H1 (cell line): ENCODE data around the gene CHD3. TPM values are rescaled to one million over a fixed set of nuclear protein-coding genes. Genes with fewer than 3 reads are reported as not detected.

ENCODE experiments used
- BACH1 ChIP-seq: IDR thresholded peaks from 2 replicates; pipeline ENCODE4 v1.6.1; 2012; ENCODE audit warnings: low read length, improper control_type of control experiment
- CBX5 ChIP-seq: fragments of 300-800, 300-1000 bp; sonication (generic); IDR thresholded peaks from 2 replicates; pipeline ENCODE4 v1.7.1; 2016; ENCODE audit warnings: antibody characterized with exemption, low read length, low read depth
- CHD1 ChIP-seq: IDR thresholded peaks from 2 replicates; pipeline ENCODE4 v1.6.1; 2012; ENCODE audit warnings: low read depth, low read length, improper control_type of control experiment
- EGR1 ChIP-seq: IDR thresholded peaks from 2 replicates; pipeline ENCODE4 v1.6.1; 2011; ENCODE audit warnings: low read depth, low read length, borderline replicate concordance
- EZH2 ChIP-seq: fragments of 200-600 bp; sonication (generic); IDR thresholded peaks from 2 replicates; pipeline ENCODE4 v1.7.1; 2012; ENCODE audit warnings: low read depth, mild to moderate bottlenecking, moderate library complexity, low read length, inconsistent platforms; ENCODE audit not compliant: severe bottlenecking
- FOSL1 ChIP-seq: IDR thresholded peaks from 2 replicates; pipeline ENCODE4 v1.6.1; 2011; ENCODE audit warnings: mild to moderate bottlenecking, low read depth, low read length, moderate library complexity; ENCODE audit not compliant: insufficient read depth
- GTF2F1 ChIP-seq: IDR thresholded peaks from 2 replicates; pipeline ENCODE4 v1.6.1; 2012; ENCODE audit warnings: low read depth, low read length, improper control_type of control experiment, borderline replicate concordance
- NANOG ChIP-seq: IDR thresholded peaks from 2 replicates; pipeline ENCODE4 v1.6.1; 2011; ENCODE audit warnings: low read length, low read depth, mild to moderate bottlenecking, inconsistent platforms; ENCODE audit not compliant: insufficient read depth, poor library complexity, severe bottlenecking
- SAP30 ChIP-seq: fragments of 300-600 bp; sonication (generic); IDR thresholded peaks from 2 replicates; pipeline ENCODE4 v1.7.1; 2012; ENCODE audit warnings: low read length, moderate library complexity, mild to moderate bottlenecking, inconsistent platforms; ENCODE audit not compliant: insufficient read depth, insufficient replicate concordance
- SIN3A ChIP-seq, 2 experiments: IDR thresholded peaks in 1 of 2; conservative IDR thresholded peaks in 1 of 2; 2 replicates each; pipeline ENCODE4 v1.6.1; 2011 to 2012; ENCODE audit warnings: low read length in 2 of 2, improper control_type of control experiment in 1 of 2, low read depth in 1 of 2, mild to moderate bottlenecking in 1 of 2
- SIX5 ChIP-seq: IDR thresholded peaks from 2 replicates; pipeline ENCODE4 v1.6.1; 2011; ENCODE audit warnings: mild to moderate bottlenecking, low read depth, low read length
- SP4 ChIP-seq: IDR thresholded peaks from 2 replicates; pipeline ENCODE4 v1.6.1; 2012; ENCODE audit warnings: low read length, inconsistent platforms
- TCF12 ChIP-seq: IDR thresholded peaks from 2 replicates; pipeline ENCODE4 v1.6.1; 2011; ENCODE audit warnings: low read depth, mild to moderate bottlenecking, low read length
- YY1 ChIP-seq: IDR thresholded peaks from 2 replicates; pipeline ENCODE4 v1.6.1; 2011; ENCODE audit warnings: low read depth, mild to moderate bottlenecking, low read length
- polyA plus RNA-seq, 7 experiments: library from polyadenylated mRNA; depleted of rRNA in 3 of 7; stranded (reverse) in 5 of 7; unstranded in 2 of 7; fragments of >200 nt in 5 of 7; fragments of 200-250 nt in 2 of 7; gene quantifications; 1 replicate in 5 of 7; 2 replicates in 1 of 7; 4 replicates in 1 of 7; pipeline versions ENCODE4 v1.2.1 to v1.2.3, GENCODE V29; 2011 to 2013; ENCODE audit warnings: missing spikeins in 2 of 7, mixed read lengths in 2 of 7
- total RNA-seq: library from RNA; stranded (reverse); fragmentation: NEBNext Ultra II Directional; extraction: Animal tissue kit (Norgen Biotek cat#: 25700); gene quantifications from 2 replicates; pipeline ENCODE4 v1.2.1, GENCODE V29; 2021
- TF ChIP-seq, protein P1 (sequence below): IDR thresholded peaks from 2 replicates; pipeline ENCODE4 v1.6.1; 2011; ENCODE audit warnings: low read length, improper control_type of control experiment
- TF ChIP-seq, protein P2 (sequence below): IDR thresholded peaks from 2 replicates; pipeline ENCODE4 v1.6.1; 2012; ENCODE audit warnings: inconsistent platforms
- TF ChIP-seq, protein P3 (sequence below), 3 experiments: IDR thresholded peaks; 1 replicate in 2 of 3; 2 replicates in 1 of 3; pipeline versions ENCODE4 v1.5.1 to v1.6.1; 2011; ENCODE audit warnings: low read length in 3 of 3, mild to moderate bottlenecking in 3 of 3, inconsistent platforms in 2 of 3, low read depth in 1 of 3, moderate library complexity in 1 of 3; ENCODE audit not compliant: insufficient read depth in 1 of 3; ENCODE audit errors: control extremely low read depth in 1 of 3

The CHD3 gene
- total and polyA plus RNA-seq, 2 of the 8 experiments (the other 6 are each of a cell fraction or from before 2014, with no cell fraction given), result 12.3 to 12.9 TPM

DNA sequence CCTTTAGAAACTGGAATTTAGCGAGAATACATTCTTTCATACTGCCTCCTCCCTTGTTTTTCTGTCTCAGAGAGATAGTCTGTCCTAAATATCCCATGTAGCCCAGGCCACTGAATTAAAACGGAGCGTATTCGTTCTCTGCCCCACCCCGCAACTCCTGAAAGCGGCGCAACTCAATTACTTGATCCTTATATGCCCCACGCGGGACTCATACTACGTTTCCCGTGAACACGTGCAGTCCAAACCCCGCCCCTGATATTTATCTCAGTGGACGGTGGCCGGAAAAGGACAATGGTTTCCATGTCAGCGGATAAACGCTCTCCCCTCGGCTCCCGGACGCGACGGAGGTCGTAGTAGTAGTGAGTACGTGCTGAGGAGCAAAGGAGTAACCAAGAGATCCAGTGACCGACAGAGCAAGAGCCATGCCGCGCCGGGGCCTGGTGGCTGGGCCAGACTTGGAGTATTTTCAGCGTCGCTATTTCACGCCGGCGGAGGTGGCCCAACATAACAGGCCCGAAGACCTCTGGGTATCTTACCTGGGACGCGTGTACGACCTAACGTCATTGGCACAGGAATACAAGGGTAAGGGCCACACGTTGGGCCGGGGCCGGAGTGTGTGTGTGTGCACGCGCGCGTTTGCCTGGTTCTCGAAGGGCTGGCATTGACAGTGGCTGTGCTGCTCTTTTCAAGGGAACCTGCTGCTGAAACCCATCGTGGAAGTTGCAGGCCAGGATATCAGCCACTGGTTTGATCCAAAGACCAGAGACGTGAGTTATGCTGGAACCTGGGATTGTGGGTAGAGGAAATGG is 30.7 kb upstream of the CHD3 start, which contains the start of gene CYB5D1 (continued):
- TF ChIP-seq, protein P1, sequence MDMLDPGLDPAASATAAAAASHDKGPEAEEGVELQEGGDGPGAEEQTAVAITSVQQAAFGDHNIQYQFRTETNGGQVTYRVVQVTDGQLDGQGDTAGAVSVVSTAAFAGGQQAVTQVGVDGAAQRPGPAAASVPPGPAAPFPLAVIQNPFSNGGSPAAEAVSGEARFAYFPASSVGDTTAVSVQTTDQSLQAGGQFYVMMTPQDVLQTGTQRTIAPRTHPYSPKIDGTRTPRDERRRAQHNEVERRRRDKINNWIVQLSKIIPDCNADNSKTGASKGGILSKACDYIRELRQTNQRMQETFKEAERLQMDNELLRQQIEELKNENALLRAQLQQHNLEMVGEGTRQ, result 0 out of 2 replicates have a peak, but pooled peaks have one; percentile 29
- no peak for TF ChIP-seq SIX5
- no peak for TF ChIP-seq EZH2
- 0 out of 2 replicates have a peak, but pooled peaks have one; percentile 31 for TF ChIP-seq BACH1
- no peak for TF ChIP-seq EGR1
- peak; percentile 75 to 92; a peak in 2 of 4 replicates for TF ChIP-seq SIN3A (conservative IDR thresholded peaks at IDR 0.05 in 1 of 2, IDR thresholded peaks at IDR 0.05 in 1 of 2; ENCODE audit: low read depth in 1 of 2, low read length in 2 of 2)
- TF ChIP-seq CHD1, result no peak
- no peak for TF ChIP-seq YY1
- TF ChIP-seq FOSL1, result no peak
- no peak for TF ChIP-seq TCF12
- no peak for TF ChIP-seq CBX5
- TF ChIP-seq SAP30, result peak; percentile 89
- TF ChIP-seq NANOG, result no peak
- TF ChIP-seq, protein P2, sequence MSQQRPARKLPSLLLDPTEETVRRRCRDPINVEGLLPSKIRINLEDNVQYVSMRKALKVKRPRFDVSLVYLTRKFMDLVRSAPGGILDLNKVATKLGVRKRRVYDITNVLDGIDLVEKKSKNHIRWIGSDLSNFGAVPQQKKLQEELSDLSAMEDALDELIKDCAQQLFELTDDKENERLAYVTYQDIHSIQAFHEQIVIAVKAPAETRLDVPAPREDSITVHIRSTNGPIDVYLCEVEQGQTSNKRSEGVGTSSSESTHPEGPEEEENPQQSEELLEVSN, result peak; percentile 59
- 0 out of 2 replicates have a peak, but pooled peaks have one; percentile 21 for TF ChIP-seq SP4
- TF ChIP-seq GTF2F1, result peak; percentile 42; the same call in 1 of the 2 replicates
- TF ChIP-seq, protein P3, sequence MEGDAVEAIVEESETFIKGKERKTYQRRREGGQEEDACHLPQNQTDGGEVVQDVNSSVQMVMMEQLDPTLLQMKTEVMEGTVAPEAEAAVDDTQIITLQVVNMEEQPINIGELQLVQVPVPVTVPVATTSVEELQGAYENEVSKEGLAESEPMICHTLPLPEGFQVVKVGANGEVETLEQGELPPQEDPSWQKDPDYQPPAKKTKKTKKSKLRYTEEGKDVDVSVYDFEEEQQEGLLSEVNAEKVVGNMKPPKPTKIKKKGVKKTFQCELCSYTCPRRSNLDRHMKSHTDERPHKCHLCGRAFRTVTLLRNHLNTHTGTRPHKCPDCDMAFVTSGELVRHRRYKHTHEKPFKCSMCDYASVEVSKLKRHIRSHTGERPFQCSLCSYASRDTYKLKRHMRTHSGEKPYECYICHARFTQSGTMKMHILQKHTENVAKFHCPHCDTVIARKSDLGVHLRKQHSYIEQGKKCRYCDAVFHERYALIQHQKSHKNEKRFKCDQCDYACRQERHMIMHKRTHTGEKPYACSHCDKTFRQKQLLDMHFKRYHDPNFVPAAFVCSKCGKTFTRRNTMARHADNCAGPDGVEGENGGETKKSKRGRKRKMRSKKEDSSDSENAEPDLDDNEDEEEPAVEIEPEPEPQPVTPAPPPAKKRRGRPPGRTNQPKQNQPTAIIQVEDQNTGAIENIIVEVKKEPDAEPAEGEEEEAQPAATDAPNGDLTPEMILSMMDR (IDR thresholded peaks at IDR 0.05; ENCODE audit: control extremely low read depth in 1 of 3, insufficient read depth in 1 of 3, low read depth in 1 of 3, low read length in 3 of 3), result no peak
